NOMO-1 treated with DMSO at 0.1 percent for 48 hours (cell line): ENCODE measurements around the gene RTL9.
"Not testable (repeated sequence)": the region's sequence is repeated elsewhere in the genome, so short reads cannot be mapped to it uniquely, and the experiment has no call there.

ENCODE experiments used
- DNase-seq: peaks from one replicate; lab custom pipeline; 2025; ENCODE audit not compliant: unreplicated experiment; lab: John Stamatoyannopoulos, UW

The RTL9 gene

GRCh38 chrX:110404376-110404775 lies 45.7 kb downstream of the RTL9 start:
- DNase-seq = no peak

GRCh38 chrX:110406250-110406649 lies 47.6 kb downstream of the RTL9 start:
- not testable (repeated sequence) for DNase-seq

- DNase-seq = no peak
These were observed 48.2 kb downstream of the RTL9 start for GRCh38 chrX:110406822-110407221.

- peak; percentile 41 for DNase-seq
These were observed 49.4 kb downstream of the RTL9 start for GRCh38 chrX:110407910-110408545.
